Lower lobe of right lung (tissue), 2 donors: Measurements from ENCODE around the gene ARHGAP40. TPM values are rescaled to one million over a fixed set of nuclear protein-coding genes. Genes with fewer than 3 reads are reported as not detected.

Experiments
- ATAC-seq, 2 donors: fragments of 200-7000 bp; cut with Tn5 transposase; one replicate each; pipeline ENCODE4 v1.9.1; 2020 to 2022; ENCODE audit warnings: mild to moderate bottlenecking in 2 of 2, moderate library complexity in 2 of 2
- DNase-seq: peaks from one replicate; pipeline ENCODE4 v3.0.0-alpha.2; 2020
- H3K27ac ChIP-seq: fragments of 200-600 bp; one replicate; pipeline ENCODE4 v1.8.0; 2022
- H3K27me3 ChIP-seq: fragments of 200-600 bp; one replicate; pipeline ENCODE4 v1.8.0; 2022; ENCODE audit warnings: low read depth
- H3K36me3 ChIP-seq: fragments of 200-600 bp; one replicate; pipeline ENCODE4 v1.8.0; 2022; ENCODE audit warnings: mild to moderate bottlenecking
- H3K4me1 ChIP-seq: fragments of 200-600 bp; one replicate; pipeline ENCODE4 v1.8.0; 2022
- H3K4me3 ChIP-seq: fragments of 200-600 bp; one replicate; pipeline ENCODE4 v1.8.0; 2022; ENCODE audit warnings: mild to moderate bottlenecking
- H3K9me3 ChIP-seq: fragments of 200-600 bp; one replicate; pipeline ENCODE4 v1.8.0; 2022
- intact Hi-C: fragments of 100-400 bp; cut with DNase I; formaldehyde crosslinking; loops from one replicate; pipeline ENCODE4 v1.11.0; 2022
- total RNA-seq: library from RNA; stranded (reverse); fragmentation: NEBNext Ultra II Directional; extraction: Animal tissue kit (Norgen Biotek cat#: 25700); gene quantifications from one replicate; pipeline ENCODE4 v1.2.1, GENCODE V29; 2021
- TF ChIP-seq, protein P1 (sequence below): fragments of 200-600 bp; IDR thresholded peaks from one replicate; pipeline ENCODE4 v1.8.0; 2022; ENCODE audit warnings: antibody characterized with exemption, mild to moderate bottlenecking
- donor health status: DM: no; HTN: yes; CAD: no; lungs with severe emphysema.

The ARHGAP40 gene
- total RNA-seq, 1 donor from 2014 or later = 0.83 TPM

DNA sequence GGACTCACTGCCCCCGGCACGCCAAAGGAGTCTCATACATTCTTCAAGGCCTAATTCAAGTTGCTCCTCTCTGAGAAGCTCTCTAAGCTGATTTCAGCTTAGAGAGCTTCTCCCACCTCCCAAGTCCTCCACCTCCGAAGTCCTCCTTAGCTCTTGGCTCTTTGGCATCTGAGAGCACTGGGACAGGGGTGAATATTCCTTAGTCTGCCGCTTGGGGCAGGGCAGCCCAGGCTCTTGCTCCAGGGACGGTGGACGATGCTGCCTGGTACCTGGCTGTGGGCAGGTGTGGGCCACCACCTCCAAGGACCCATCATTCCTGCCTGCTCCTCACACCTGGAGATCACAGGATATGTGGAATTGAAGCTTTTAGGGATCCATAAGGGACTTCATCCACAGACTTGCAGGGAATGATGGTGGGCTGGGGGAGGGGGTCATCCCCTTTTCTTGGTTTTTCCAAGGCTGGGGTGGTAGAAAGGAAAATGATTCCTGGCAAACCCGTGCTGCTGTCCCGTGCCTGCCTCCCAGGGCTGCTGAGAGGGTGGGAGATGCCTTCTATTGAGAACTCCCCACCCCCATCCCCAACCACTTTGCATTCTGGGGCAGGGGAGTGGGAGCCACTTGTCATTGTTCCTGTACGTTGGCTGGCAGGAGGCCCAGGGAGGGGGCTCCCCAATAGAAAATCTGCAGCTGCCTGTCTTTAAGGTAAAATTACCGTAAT lies 57.4 kb downstream of the ARHGAP40 start:
- no peaks in the 10 kb centered on the region for H3K9me3 ChIP-seq
- H3K4me1 ChIP-seq = no peaks in the 10 kb centered on the region
- no peak for DNase-seq
- intact Hi-C loops = no loop called here
- H3K36me3 ChIP-seq = no peaks in the 10 kb centered on the region
- H3K27ac ChIP-seq = no peak overlapping the region
- TF ChIP-seq, protein P1, sequence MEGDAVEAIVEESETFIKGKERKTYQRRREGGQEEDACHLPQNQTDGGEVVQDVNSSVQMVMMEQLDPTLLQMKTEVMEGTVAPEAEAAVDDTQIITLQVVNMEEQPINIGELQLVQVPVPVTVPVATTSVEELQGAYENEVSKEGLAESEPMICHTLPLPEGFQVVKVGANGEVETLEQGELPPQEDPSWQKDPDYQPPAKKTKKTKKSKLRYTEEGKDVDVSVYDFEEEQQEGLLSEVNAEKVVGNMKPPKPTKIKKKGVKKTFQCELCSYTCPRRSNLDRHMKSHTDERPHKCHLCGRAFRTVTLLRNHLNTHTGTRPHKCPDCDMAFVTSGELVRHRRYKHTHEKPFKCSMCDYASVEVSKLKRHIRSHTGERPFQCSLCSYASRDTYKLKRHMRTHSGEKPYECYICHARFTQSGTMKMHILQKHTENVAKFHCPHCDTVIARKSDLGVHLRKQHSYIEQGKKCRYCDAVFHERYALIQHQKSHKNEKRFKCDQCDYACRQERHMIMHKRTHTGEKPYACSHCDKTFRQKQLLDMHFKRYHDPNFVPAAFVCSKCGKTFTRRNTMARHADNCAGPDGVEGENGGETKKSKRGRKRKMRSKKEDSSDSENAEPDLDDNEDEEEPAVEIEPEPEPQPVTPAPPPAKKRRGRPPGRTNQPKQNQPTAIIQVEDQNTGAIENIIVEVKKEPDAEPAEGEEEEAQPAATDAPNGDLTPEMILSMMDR = peak; percentile 57
- H3K27me3 ChIP-seq = peaks cover 46% of the 10 kb centered on the region
- H3K4me3 ChIP-seq = no peak overlapping the region
- peak; percentile 54 to 61 for ATAC-seq

DNA sequence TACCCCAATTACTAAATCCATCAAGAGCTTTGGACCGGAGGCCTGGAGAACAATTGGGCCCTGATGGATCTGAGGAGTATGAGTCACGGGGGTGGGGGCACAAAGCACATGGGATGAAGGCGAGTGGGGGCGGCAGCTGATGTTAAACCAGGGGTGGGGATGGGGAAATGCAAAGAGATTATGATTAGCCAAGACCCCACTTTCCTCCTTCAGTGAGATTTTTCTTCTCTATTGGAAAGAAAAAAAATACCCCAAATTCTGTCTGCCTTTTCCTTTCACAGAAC lies 57.9 kb downstream of the ARHGAP40 start:
- no peak for DNase-seq
- no peaks in the 10 kb centered on the region for H3K36me3 ChIP-seq
- no peaks in the 10 kb centered on the region for H3K4me1 ChIP-seq
- H3K27ac ChIP-seq = no peak overlapping the region
- H3K9me3 ChIP-seq = no peaks in the 10 kb centered on the region
- TF ChIP-seq, protein P1 = no peak
- intact Hi-C loops = no loop called here
- H3K27me3 ChIP-seq = peaks cover 48% of the 10 kb centered on the region
- ATAC-seq = no peak
- H3K4me3 ChIP-seq = no peak overlapping the region

DNA sequence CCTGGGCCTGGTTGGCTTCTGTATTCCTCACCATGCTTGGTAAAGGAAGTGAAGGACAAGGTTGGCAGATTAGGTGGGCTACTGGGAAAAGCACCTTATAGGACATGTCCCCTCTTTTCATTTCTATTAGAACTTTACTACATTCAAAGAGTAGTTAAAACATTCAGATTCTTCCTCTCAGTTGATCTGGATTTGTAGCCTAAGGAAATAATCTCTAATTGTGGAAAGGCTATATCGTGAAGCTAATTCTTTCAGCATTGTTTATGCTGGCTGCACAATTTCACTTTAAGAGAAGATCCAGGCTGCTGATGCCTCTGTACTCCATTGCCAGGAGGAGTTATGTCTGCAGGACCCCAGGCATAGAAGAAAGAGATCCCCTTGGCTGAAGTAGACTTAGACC lies 58.8 kb downstream of the ARHGAP40 start:
- TF ChIP-seq, protein P1 = no peak
- ATAC-seq (no peak), DNase-seq (no peak)
- Histone ChIP-seq H3K4me1 (no peaks in the 10 kb centered on the region), H3K27me3 (peaks cover 53% of the 10 kb centered on the region), H3K27ac (no peak overlapping the region), H3K4me3 (no peak overlapping the region), H3K36me3 (no peaks in the 10 kb centered on the region), H3K9me3 (no peaks in the 10 kb centered on the region)
- intact Hi-C loops = no loop called here

DNA sequence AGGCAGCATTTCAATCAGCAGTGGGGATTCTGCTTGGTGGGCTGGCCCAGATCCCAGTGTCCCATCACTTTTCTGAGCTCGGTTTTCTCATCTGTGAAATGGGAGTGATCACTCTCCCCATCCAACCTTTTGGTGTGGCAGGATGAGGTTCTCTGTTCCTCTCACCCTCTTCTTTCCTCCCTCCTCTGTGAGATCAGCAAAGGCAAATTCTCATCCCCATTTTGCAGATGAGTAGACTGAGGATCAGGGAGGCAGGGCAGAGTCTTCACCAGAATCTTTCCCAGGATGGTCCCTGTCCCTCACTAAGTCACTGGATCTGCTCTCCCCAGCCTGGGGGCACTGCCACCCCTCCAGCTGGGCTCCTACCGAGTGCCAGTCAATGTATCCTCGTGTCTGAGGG lies 62.1 kb downstream of the ARHGAP40 start:
- Histone ChIP-seq H3K9me3 (no peaks in the 10 kb centered on the region), H3K27me3 (peaks cover 40% of the 10 kb centered on the region), H3K4me1 (no peaks in the 10 kb centered on the region), H3K4me3 (no peak overlapping the region), H3K36me3 (no peaks in the 10 kb centered on the region), H3K27ac (no peak overlapping the region)
- DNase-seq (no peak), ATAC-seq (no peak)
- intact Hi-C loops = no loop called here
- TF ChIP-seq, protein P1 = no peak

DNA sequence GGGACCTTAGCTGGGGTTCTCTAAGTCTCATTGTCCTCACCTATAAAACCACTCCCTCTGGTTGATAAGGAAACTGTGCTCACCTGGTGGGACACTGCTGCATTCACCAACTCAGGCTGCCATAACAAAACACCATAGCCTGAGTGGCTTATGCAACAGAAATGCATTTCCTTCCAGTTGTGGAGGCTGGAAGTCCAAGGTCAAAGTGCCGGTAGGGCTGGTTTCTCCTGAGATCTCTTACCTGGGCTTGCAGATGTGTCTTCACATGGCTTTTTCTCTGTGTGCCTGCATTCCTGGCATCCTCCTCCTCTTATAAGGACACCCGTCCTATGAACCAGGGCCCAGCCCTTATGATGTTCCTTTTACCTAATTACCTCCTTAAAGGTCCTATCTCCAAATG lies 62.7 kb downstream of the ARHGAP40 start:
- intact Hi-C loops = no loop called here
- Histone ChIP-seq H3K36me3 (no peaks in the 10 kb centered on the region), H3K27me3 (peaks cover 39% of the 10 kb centered on the region), H3K9me3 (no peaks in the 10 kb centered on the region), H3K4me1 (no peaks in the 10 kb centered on the region), H3K4me3 (no peak overlapping the region), H3K27ac (no peak overlapping the region)
- DNase-seq (no peak), ATAC-seq (no peak)
- TF ChIP-seq, protein P1 = no peak
